Glomerular visceral epithelial cell (primary cell): Measurements from ENCODE around the gene PCDH18.
"Not testable (repeated sequence)": the region's sequence is repeated elsewhere in the genome, so short reads cannot be mapped to it uniquely, and the experiment has no call there.

Source experiments
- DNase-seq: peaks from one replicate; pipeline ENCODE4 v3.0.0-alpha.2; 2016; ENCODE audit errors: extremely low spot score

PCDH18 gene

DNA sequence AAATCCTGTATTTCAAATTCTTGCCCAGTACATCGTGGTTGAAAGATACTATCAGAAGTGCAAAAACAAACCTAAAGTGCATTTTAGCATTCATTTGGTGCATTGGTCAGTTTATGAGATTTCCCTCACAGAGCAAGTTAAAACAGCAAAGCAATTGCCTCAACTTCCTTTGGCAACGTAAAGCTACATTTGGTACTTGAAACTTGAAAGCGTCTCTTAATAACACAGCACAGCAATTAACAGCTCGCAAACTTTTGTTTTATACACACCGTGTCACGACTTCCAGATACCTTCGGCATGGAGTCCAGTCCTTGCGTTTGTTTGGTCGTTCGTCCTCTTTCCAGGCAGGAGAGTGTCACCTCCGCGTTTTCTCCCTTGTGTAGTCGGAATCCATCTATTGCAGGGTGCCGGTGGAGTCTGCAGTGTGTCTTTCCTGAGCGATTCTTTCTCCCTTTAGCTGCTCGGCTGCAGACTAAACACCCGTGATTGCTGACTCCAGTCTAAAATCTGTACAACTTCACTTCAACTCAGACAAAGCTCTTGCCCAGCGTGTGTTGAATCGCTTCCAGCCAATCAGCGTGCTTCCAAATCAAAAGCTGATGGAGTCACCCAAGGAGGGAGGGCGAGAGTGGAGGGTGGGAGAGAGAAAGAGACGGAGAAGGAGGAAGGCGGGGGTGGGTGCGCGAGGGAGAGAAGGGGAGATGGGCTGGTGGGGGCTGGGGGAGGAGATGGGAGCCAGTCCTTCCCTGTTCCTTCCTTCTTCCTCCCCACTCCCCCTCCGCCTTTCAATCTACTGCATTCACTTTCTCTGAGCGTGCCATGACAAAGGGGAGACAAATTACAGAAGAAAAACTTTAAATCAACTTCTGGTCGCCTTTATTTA is at the start of gene PCDH18:
TSS of gene PCDH18 (minus strand) at position 509 of the 883 bp plus-strand sequence. CDS start at position 103, 406 bp downstream.
- peak; percentile 68 for DNase-seq

GRCh38 chr4:137576446-137576845 is 44.2 kb upstream of the PCDH18 start:
- no peak for DNase-seq

DNA sequence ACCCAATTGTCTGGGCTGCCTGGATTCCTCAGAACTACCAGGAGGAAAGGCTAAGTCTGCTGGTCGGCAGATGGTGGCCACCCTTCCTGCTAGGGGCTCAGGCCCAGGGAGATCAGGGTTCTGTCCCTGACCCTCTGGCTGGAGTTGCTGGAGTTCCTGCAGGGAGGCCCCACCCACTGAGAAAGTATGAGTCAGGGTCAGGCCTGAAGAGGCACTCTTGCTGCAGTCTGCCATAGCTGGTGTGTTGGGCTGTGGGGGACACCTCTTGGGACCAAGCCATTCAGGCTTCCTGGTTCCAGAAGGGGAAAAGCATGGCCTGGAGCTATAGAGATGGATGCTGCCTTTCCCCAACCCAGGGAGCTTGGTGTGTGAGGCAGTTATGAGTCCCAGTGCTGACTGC is 40.4 kb upstream of the PCDH18 start:
- DNase-seq, result no peak

DNA sequence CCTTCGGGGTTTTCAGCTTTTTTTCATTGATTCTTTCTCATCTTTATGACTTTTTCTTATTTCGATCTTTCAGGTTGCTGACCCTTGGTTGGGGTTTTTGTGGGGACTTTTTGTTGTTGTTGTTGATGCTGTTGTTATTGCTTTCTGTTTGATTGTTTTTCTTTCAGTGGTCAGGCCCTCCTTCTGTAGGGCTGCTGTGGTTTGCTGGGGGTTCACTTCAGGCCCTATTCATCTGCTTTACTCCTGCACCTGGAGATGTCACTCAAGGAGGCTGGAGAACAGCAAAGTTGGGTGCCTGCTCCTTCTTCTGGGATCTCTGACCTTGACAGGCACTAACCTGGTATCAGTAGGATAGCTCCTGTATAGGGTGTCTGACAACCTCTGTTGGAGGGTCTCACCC is 39.9 kb upstream of the PCDH18 start:
- DNase-seq, result no peak

DNA sequence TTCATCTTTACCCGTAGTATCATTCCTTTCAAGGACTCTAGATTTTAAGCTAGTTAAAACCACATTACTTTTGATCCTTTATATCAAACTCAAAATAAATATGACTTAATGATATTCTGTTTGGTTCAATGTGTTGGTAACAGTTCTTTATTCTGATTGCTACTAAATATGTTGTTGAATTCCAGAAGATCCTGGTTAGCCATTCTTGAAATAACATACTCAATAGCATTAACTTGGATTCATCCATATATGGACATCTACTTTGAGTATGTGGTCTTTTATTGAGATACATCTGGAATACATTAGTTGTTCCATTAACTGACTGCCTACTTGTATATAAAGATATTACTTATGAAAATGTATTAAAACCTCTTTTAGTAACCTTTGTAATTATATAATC is 27.5 kb upstream of the PCDH18 start:
- no peak for DNase-seq

- DNase-seq, result peak; percentile 6
Observed at GRCh38 chr4:137558951-137559350, 26.7 kb upstream of the PCDH18 start.

- no peak for DNase-seq
Observed at GRCh38 chr4:137545461-137545861, 13.2 kb upstream of the PCDH18 start.

DNA sequence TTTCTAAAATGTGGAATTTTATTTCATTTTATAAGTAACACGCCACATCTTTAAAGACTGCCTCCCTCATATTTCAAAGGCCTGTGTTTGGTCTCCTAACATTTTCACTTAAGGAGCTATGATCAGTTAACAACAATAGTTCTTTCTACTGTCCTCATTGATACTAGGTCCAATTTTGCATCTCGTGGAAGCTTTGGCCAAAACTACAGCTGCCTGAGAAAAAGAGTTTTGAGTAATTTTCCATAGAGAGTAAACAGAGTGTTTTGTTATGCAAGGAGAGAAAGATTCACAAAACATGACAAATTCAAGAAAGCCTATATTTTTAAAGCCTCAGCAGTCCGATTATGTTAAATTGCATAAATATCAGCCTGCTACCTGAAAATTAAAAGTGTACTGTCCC is 11.4 kb upstream of the PCDH18 start:
- DNase-seq, result no peak

GRCh38 chr4:137543198-137543597 is 10.9 kb upstream of the PCDH18 start:
- DNase-seq, result no peak

GRCh38 chr4:137541876-137542646 is 9.8 kb upstream of the PCDH18 start:
- DNase-seq, result no peak

DNA sequence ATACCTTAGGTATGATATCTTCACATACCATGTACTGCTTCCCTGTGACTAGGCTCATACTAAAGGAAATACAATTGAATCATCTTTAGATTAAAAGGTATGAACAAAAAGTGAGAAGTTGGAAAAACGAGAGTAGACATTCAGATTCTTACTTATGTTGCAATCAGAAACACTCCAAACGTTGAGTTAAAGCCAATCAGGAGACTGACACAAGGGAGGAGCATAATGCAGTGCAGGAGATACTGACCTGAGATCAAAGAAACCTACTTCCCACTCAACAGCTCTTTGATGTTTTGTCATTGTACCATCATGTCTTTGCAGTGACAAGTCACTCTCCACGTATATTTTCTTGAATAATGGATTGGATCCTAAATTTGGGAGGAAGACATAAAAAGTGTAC is 8.9 kb upstream of the PCDH18 start:
- no peak for DNase-seq

DNA sequence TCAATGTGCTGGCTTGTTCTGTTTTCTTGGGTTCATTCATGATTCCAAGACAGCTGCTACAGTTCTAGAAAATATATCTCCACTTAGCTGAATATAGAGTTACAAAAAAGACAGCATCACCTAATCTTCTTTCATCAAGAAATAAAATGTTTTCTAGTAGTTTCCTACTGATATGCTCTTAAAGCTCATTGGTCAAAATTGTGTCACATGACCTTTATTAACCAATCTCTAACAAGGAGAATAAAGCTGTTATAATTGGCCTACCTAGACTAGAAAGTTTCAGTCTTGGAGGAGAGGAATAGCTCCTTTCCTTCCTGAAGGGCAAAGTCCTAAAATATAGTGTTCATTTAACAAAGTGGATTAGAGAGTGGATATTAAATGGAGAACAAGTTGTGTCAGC is 8.1 kb upstream of the PCDH18 start:
- DNase-seq, result no peak

DNA sequence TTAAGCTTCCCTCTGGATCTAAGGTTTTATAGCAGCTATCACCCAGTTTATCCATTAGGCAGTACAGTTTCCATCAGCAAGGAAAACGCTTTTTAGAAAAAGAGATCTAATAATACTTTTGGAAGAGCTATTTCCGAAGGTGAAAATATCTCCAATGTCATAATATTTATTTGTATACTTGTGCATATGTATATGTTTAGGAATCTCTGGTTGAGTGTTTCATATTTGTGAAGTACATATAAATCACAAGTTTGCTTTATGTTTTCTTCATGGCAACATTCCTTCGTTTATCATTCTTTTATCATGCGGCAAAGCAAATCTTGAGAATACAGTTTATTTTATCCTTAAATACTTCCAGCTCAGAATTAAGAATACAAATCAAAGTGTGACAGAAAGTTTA is 6.2 kb upstream of the PCDH18 start:
- DNase-seq, result no peak

GRCh38 chr4:137537807-137538206 is 5.5 kb upstream of the PCDH18 start:
- not testable (repeated sequence) for DNase-seq

- no peak for DNase-seq
Observed at GRCh38 chr4:137536789-137537561, 4.7 kb upstream of the PCDH18 start.

GRCh38 chr4:137535718-137536117 is 3.4 kb upstream of the PCDH18 start:
- DNase-seq, result no peak

DNA sequence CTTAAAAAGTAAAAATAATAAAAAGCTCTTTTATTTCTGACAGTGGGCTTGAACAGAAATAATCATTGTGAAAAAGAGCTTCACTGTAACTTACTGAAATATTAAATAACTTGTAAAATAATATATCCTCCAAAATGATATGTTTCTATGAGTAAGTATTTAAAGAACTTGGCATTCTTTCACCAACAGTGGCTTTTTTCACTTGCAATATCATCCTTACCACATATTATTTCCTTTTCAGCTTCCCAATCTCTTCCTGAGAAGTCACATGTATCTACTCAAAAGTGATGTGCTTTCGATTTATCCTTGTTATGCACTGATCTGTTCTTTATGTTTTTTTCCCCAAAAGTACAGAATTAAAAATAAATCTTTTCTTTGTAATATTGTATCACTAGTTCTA is 2.2 kb upstream of the PCDH18 start:
- DNase-seq, result no peak

- DNase-seq, result no peak
Observed at GRCh38 chr4:137533855-137534254, 1.6 kb upstream of the PCDH18 start.

- DNase-seq, result peak; percentile 1
Observed at GRCh38 chr4:137532869-137533236, 559 bp upstream of the PCDH18 start.

DNA sequence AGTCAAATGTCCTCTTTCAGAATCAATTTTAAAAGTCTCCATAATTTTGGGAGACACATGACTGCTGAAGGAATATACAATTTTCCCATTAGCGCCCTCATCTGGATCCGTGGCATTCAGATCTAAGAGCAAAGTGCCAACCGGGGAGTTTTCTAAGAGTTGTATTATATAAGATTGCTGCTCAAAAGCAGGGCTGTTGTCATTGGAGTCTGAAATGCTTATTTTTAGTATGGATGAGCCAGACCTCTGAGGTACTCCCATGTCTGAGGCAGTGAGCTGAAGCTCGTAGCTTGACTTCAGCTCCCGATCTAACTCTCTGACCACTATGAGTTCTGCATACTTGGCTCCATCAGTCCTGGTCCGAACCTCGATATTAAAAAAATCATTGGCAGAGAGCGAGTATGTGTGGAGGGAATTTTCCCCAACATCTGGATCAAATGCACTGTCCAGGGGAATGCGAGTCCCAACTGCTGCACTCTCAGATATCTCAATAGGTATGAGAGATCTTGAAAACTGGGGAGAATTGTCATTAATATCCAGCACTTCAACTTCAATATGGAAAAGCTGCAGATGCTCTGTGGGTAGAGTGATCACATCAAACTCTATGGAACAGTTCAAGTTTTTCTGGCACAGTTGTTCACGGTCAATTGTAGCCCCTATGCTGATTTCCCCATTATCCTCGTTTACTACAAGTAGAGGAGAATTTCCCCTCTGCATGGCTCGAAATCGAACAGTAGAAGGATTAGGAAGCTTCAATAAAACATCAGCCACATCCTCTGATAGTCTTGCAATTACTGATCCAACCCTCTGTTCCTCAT is 917 bp downstream of the PCDH18 start:
- no peak for DNase-seq

GRCh38 chr4:137530176-137530575 is 2.1 kb downstream of the PCDH18 start:
- DNase-seq, result no peak
